K562 (cell line): Measurements from ENCODE around the gene B4GALT5.

Experiments used
- BDP1 ChIP-seq: IDR thresholded peaks from 3 replicates; pipeline ENCODE4 v1.6.1; 2011; ENCODE audit not compliant: insufficient read length, insufficient read depth
- BRD4 ChIP-seq: fragments of 200-600 bp; sonication (generic); IDR thresholded peaks from 2 replicates; pipeline ENCODE4 v1.6.1; 2017; ENCODE audit warnings: inconsistent platforms
- CAMTA2 ChIP-seq: fragments of 250-450 bp; sonication (Bioruptor Pico); conservative IDR thresholded peaks from 2 replicates; pipeline ENCODE4 v1.5.1; 2022
- CBFB ChIP-seq: sonication (generic); formaldehyde crosslinking; IDR thresholded peaks from 2 replicates; pipeline ENCODE4 v1.4.0; 2020; ENCODE audit warnings: mild to moderate bottlenecking, missing genetic modification reagents
- CTCF ChIP-seq, 3 experiments: IDR thresholded peaks in 2 of 3; conservative IDR thresholded peaks in 1 of 3; 2 replicates each; pipeline ENCODE4 v1.5.1; 2011 to 2012; ENCODE audit warnings: low read length in 3 of 3, mild to moderate bottlenecking in 3 of 3, control low read depth in 2 of 3, improper control_type of control experiment in 1 of 3, inconsistent platforms in 1 of 3, low read depth in 1 of 3, mixed read lengths in 1 of 3, moderate library complexity in 1 of 3; ENCODE audit not compliant: insufficient read depth in 2 of 3
- MAX ChIP-seq: sonication (generic); formaldehyde crosslinking; IDR thresholded peaks from 2 replicates; pipeline ENCODE4 v1.9.0; 2022; ENCODE audit warnings: mild to moderate bottlenecking, missing genetic modification reagents
- NFYB ChIP-seq: IDR thresholded peaks from 2 replicates; pipeline ENCODE4 v1.6.1; 2011; ENCODE audit warnings: mild to moderate bottlenecking, moderate library complexity; ENCODE audit not compliant: insufficient read length; ENCODE audit errors: extremely low read depth
- REST ChIP-seq, 2 experiments: fragments of 450-650 bp; formaldehyde crosslinking in 1 of 2; IDR thresholded peaks; 2 replicates each; pipeline versions ENCODE4 v1.4.0 to v1.6.1; 2014 to 2020; ENCODE audit warnings: mild to moderate bottlenecking in 2 of 2, borderline replicate concordance in 1 of 2, low read depth in 1 of 2
- SMARCB1 ChIP-seq: IDR thresholded peaks from 2 replicates; pipeline ENCODE4 v1.6.1; 2011; ENCODE audit warnings: improper control_type of control experiment, low read depth; ENCODE audit not compliant: insufficient read length
- USF2 ChIP-seq: sonication (generic); formaldehyde crosslinking; IDR thresholded peaks from 2 replicates; pipeline ENCODE4 v1.5.0; 2020; ENCODE audit warnings: missing genetic modification reagents
- ZEB2 ChIP-seq: fragments of 450-650 bp; IDR thresholded peaks from 2 replicates; pipeline ENCODE4 v1.6.1; 2016
- ZNF449 ChIP-seq: fragments of 250-450 bp; sonication (Bioruptor Pico); IDR thresholded peaks from 2 replicates; pipeline ENCODE4 v1.8.0; 2022; ENCODE audit warnings: moderate library complexity, mild to moderate bottlenecking, inconsistent platforms

GRCh38 chr20:49711667-49711987, 2.1 kb downstream of the B4GALT5 start:
- TF ChIP-seq ZNF449 (CRISPR knock-in tag) (no peak), BDP1 (no peak), USF2 (CRISPR knock-in tag) (no peak), BRD4 (no peak), NFYB (no peak), CTCF (IDR thresholded peaks at IDR 0.05 in 2 of 3, conservative IDR thresholded peaks at IDR 0.05 in 1 of 3; ENCODE audit: insufficient read depth in 2 of 3, low read depth in 1 of 3, low read length in 3 of 3) (no peak), CAMTA2 (CRISPR knock-in tag) (no peak), REST (IDR thresholded peaks at IDR 0.05; ENCODE audit: borderline replicate concordance) (no peak), REST (CRISPR knock-in tag; IDR thresholded peaks at IDR 0.05; ENCODE audit: low read depth) (no peak), CBFB (CRISPR knock-in tag) (no peak), SMARCB1 (no peak), ZEB2 (no peak), MAX (no peak)
